ENCODE results near the gene SLC18A3. TPM values are rescaled to one million over a fixed set of nuclear protein-coding genes. Genes with fewer than 3 reads are reported as not detected.

SLC18A3 gene
- total RNA-seq, 4 donors from 2014 or later, result 0.07 TPM; not detected in 3

GRCh38 chr10:49608166-49609005, 1.7 kb upstream of the SLC18A3 start:
- Histone ChIP-seq H3K9me3 (no peaks in the 10 kb centered on the region), H3K27me3 (peaks cover 0 to 47% of the 10 kb centered on the region in 2 donors), H3K27ac (no peak overlapping the region), H3K4me3 (no peak overlapping the region), H3K4me1 (peaks cover 0 to 15% of the 10 kb centered on the region in 2 donors), H3K36me3 (no peaks in the 10 kb centered on the region)
- TF ChIP-seq CTCF (IDR thresholded peaks at IDR 0.05) (no peak), POLR2A (IDR thresholded peaks at IDR 0.05) (no peak)
- no peak for DNase-seq
- intact Hi-C loops (cut with DNase I; ENCODE audit: low total_unique reads), result no loop called here

GRCh38 chr10:49609006-49609282, 1.2 kb upstream of the SLC18A3 start:
- Histone ChIP-seq H3K36me3 (no peaks in the 10 kb centered on the region), H3K27me3 (peaks cover 0 to 49% of the 10 kb centered on the region in 2 donors), H3K4me1 (peaks cover 0 to 15% of the 10 kb centered on the region in 2 donors), H3K9me3 (no peaks in the 10 kb centered on the region), H3K27ac (no peak overlapping the region), H3K4me3 (no peak overlapping the region)
- no peak for DNase-seq
- TF ChIP-seq CTCF (IDR thresholded peaks at IDR 0.05) (no peak), POLR2A (IDR thresholded peaks at IDR 0.05) (no peak)
- intact Hi-C loops (cut with DNase I; ENCODE audit: low total_unique reads), result no loop called here

GRCh38 chr10:49609283-49610113, 612 bp upstream of the SLC18A3 start:
- H3K9me3 ChIP-seq, result no peaks in the 10 kb centered on the region
- H3K27ac ChIP-seq, result no peak overlapping the region
- H3K27me3 ChIP-seq, result peaks cover 0 to 55% of the 10 kb centered on the region in 2 donors
- no peak overlapping the region for H3K4me3 ChIP-seq
- DNase-seq, result no peak
- intact Hi-C loops (cut with DNase I; ENCODE audit: low total_unique reads), result no loop called here
- TF ChIP-seq CTCF (IDR thresholded peaks at IDR 0.05) (no peak), POLR2A (IDR thresholded peaks at IDR 0.05) (no peak)
- peaks cover 0 to 15% of the 10 kb centered on the region in 2 donors for H3K4me1 ChIP-seq
- H3K36me3 ChIP-seq, result no peaks in the 10 kb centered on the region

GRCh38 chr10:49610458-49611165, 502 bp downstream of the SLC18A3 start:
- DNase-seq, result no peak
- TF ChIP-seq CTCF (IDR thresholded peaks at IDR 0.05) (no peak), POLR2A (IDR thresholded peaks at IDR 0.05) (no peak)
- Histone ChIP-seq H3K4me1 (peaks cover 0 to 15% of the 10 kb centered on the region in 2 donors), H3K4me3 (no peak overlapping the region), H3K9me3 (no peaks in the 10 kb centered on the region), H3K36me3 (no peaks in the 10 kb centered on the region), H3K27ac (no peak overlapping the region), H3K27me3 (peaks cover 0 to 63% of the 10 kb centered on the region in 2 donors)
- intact Hi-C loops (cut with DNase I; ENCODE audit: low total_unique reads), result no loop called here

All from uterus (tissue), 4 donors.